Sigmoid colon (tissue), 7 donors: ENCODE results near the gene GCNT2. TPM values are rescaled to one million over a fixed set of nuclear protein-coding genes. Genes with fewer than 3 reads are reported as not detected.

Experiments
- DNase-seq: peaks from one replicate; pipeline ENCODE4 v3.0.0-alpha.2; 2019
- H3K27ac ChIP-seq, 4 donors: fragments of 200-600 bp; sonication (generic); one replicate each; pipeline ENCODE4 v1.5.1; 2016 to 2019; ENCODE audit warnings: mild to moderate bottlenecking in 1 of 4
- H3K27me3 ChIP-seq, 3 donors: fragments of 200-600 bp; sonication (generic); one replicate each; pipeline ENCODE4 v1.5.1; 2019; ENCODE audit warnings: mild to moderate bottlenecking in 1 of 3
- H3K36me3 ChIP-seq, 4 donors: fragments of 200-600 bp; sonication (generic); one replicate each; pipeline ENCODE4 v1.5.1; 2016 to 2019
- H3K4me1 ChIP-seq, 4 donors: fragments of 200-600 bp; sonication (generic); one replicate each; pipeline ENCODE4 v1.5.1; 2017 to 2019
- H3K4me3 ChIP-seq, 4 donors: fragments of 200-600 bp; sonication (generic); one replicate each; pipeline ENCODE4 v1.5.1; 2017 to 2019; ENCODE audit warnings: mild to moderate bottlenecking in 2 of 4, moderate library complexity in 1 of 4
- H3K9me3 ChIP-seq, 4 donors: fragments of 200-600 bp in 3 of 4; sonication (generic) in 3 of 4; one replicate each; pipeline versions ENCODE4 v1.5.1 to v1.6.1; 2013 to 2019
- EP300 ChIP-seq, 4 donors: sonication (generic); formaldehyde crosslinking; IDR thresholded peaks; one replicate each; pipeline ENCODE4 v1.6.1; 2017; ENCODE audit warnings: antibody characterized with exemption in 4 of 4
- POLR2A ChIP-seq, 2 donors: fragments of 450-650 bp; IDR thresholded peaks; one replicate each; pipeline ENCODE4 v1.6.1; 2016; ENCODE audit warnings: antibody characterized with exemption in 2 of 2, mild to moderate bottlenecking in 2 of 2, moderate library complexity in 2 of 2
- POLR2AphosphoS5 ChIP-seq, 4 donors: sonication (generic); formaldehyde crosslinking; IDR thresholded peaks; one replicate each; pipeline ENCODE4 v1.6.1; 2017; ENCODE audit warnings: antibody characterized with exemption in 4 of 4
- WGBS, 2 donors: extraction: QIAGEN DNeasy Blood & Tissue Kit; methylation state at CpG; one replicate each; pipeline ENCODE4 v1.1.7; 2013; 5-methylcytosine and 5-hydroxymethylcytosine counted together
- intact Hi-C: fragments of 100-400 bp; cut with DNase I; formaldehyde crosslinking; loops from one replicate; pipeline ENCODE4 v1.15.1; 2023
- polyA plus RNA-seq, 3 donors: library from polyadenylated mRNA; stranded (reverse); fragments of 200-250 nt; gene quantifications; one replicate each; pipeline ENCODE4 v1.2.3, GENCODE V29; 2013
- total RNA-seq, 4 donors: library from RNA; depleted of rRNA; stranded (reverse); fragments of >200 nt; gene quantifications; one replicate each; pipeline ENCODE4 v1.1.0, GENCODE V29; 2016
- TF ChIP-seq, protein P1 (sequence below), 4 experiments: fragments of 450-650 bp in 3 of 4; fragments of 200-600 bp in 1 of 4; IDR thresholded peaks; one replicate each; pipeline ENCODE4 v1.5.1; 2016 to 2019; ENCODE audit warnings: antibody characterized with exemption in 4 of 4, mild to moderate bottlenecking in 3 of 4, moderate library complexity in 2 of 4
- donor health status: healthy with polysubstance abuse.
- donor health status: Bipolar disorder and iron deficiency.
- donor health status: healthy.

The GCNT2 gene
- total and polyA plus RNA-seq, 7 donors = 2.4 to 26.9 (median 13.2) TPM

DNA sequence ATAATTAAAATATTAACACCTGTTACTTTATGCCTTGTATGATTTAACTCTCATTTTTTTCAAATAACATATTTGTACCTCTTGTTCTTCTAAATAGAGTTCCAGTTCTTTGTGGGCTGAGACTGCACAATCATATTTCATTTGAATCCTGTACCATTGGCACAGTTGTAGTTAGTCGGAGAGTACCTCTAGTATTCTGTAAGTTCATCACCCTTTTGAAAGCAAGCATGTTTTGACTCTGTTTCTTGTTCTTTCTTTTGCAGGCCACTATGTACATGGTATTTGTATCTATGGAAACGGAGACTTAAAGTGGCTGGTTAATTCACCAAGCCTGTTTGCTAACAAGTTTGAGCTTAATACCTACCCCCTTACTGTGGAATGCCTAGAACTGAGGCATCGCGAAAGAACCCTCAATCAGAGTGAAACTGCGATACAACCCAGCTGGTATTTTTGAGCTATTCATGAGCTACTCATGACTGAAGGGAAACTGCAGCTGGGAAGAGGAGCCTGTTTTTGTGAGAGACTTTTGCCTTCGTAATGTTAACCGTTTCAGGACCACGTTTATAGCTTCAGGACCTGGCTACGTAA is 105.1 kb downstream of the GCNT2 start:
- TF ChIP-seq POLR2A (IDR thresholded peaks at IDR 0.05) (no peak), POLR2AphosphoS5 (IDR thresholded peaks at IDR 0.05) (no peak), EP300 (IDR thresholded peaks at IDR 0.05) (no peak)
- TF ChIP-seq, protein P1, sequence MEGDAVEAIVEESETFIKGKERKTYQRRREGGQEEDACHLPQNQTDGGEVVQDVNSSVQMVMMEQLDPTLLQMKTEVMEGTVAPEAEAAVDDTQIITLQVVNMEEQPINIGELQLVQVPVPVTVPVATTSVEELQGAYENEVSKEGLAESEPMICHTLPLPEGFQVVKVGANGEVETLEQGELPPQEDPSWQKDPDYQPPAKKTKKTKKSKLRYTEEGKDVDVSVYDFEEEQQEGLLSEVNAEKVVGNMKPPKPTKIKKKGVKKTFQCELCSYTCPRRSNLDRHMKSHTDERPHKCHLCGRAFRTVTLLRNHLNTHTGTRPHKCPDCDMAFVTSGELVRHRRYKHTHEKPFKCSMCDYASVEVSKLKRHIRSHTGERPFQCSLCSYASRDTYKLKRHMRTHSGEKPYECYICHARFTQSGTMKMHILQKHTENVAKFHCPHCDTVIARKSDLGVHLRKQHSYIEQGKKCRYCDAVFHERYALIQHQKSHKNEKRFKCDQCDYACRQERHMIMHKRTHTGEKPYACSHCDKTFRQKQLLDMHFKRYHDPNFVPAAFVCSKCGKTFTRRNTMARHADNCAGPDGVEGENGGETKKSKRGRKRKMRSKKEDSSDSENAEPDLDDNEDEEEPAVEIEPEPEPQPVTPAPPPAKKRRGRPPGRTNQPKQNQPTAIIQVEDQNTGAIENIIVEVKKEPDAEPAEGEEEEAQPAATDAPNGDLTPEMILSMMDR (IDR thresholded peaks at IDR 0.05) = no peak
- intact Hi-C loops = loop anchor here (5.0 kb wide), 1 partner anchor 66 kb away; the partner anchor contains the start of genes C6orf52 and PAK1IP1
- no peak for DNase-seq
- WGBS, 2 donors = 74 to 89% methylated on average over 9 of the region's 9 CpGs
- Histone ChIP-seq H3K4me3 (no peak overlapping the region), H3K27ac (peak overlapping the region in 2 of 4 donors; percentile 29 to 36), H3K9me3 (no peaks in the 10 kb centered on the region), H3K36me3 (peaks cover 0 to 5% (median 0%) of the 10 kb centered on the region in 4 donors), H3K4me1 (peaks cover 0 to 19% (median 11%) of the 10 kb centered on the region in 4 donors), H3K27me3 (no peaks in the 10 kb centered on the region)

DNA sequence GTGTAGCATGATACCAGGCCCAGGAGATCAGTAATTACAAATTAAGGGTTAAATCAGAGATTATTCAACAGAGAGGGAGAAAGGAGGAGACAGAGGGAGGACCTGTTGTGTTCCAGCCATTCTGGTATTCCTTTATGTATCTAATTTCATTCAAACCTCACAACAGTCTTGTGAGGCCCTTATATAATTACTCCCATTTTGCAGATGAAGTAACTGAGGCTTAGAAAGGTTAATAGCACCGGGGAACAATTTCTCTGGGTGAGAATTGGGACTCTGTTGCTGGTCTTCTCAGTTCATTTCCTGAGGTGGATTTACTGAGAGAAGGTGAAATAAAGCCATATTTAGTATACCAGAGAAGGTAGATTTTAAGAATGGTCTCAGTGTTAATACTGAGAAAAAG is 106.6 kb downstream of the GCNT2 start:
- WGBS, 2 donors = 93 to 94% methylated on average over 1 of the region's 1 CpG
- Histone ChIP-seq H3K36me3 (peaks cover 0 to 5% (median 0%) of the 10 kb centered on the region in 4 donors), H3K27me3 (no peaks in the 10 kb centered on the region), H3K9me3 (no peaks in the 10 kb centered on the region), H3K27ac (peak overlapping the region in 1 of 4 donors; percentile 36), H3K4me3 (no peak overlapping the region), H3K4me1 (peaks cover 0 to 11% (median 5%) of the 10 kb centered on the region in 4 donors)
- no peak for DNase-seq
- TF ChIP-seq, protein P1 (IDR thresholded peaks at IDR 0.05) = no peak
- no peak for TF ChIP-seq POLR2A (IDR thresholded peaks at IDR 0.05)
- intact Hi-C loops = loop anchor here (5.0 kb wide), 1 partner anchor 65 kb away; the partner anchor contains the start of genes C6orf52 and PAK1IP1

DNA sequence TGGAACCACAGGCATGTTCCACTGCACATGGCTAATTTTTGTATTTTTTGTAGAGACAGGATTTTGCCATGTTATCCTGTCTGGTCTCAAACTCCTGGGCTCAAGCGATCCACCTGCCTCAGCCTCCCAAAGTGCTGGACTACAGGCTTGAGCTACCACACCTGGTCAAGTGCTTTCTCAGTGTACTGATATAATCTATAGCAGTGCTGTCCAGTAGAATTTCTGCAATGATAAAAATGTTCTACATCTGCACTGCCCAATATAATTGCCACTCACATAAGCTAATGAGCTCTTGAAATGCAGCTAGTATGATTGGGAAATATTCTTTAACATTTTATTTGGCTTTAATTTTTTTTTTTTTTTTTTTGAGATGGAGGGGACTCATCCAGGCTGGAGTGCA is 109.0 kb downstream of the GCNT2 start:
- intact Hi-C loops = no loop called here
- no peak overlapping the region for H3K4me3 ChIP-seq
- no peak for DNase-seq
- WGBS, 2 donors = 97 to 98% methylated on average over 1 of the region's 1 CpG
- no peaks in the 10 kb centered on the region for H3K27me3 ChIP-seq
- TF ChIP-seq, protein P1 (IDR thresholded peaks at IDR 0.05) = no peak
- TF ChIP-seq EP300 (IDR thresholded peaks at IDR 0.05) (no peak), POLR2A (IDR thresholded peaks at IDR 0.05) (no peak), POLR2AphosphoS5 (IDR thresholded peaks at IDR 0.05) (no peak)
- no peaks in the 10 kb centered on the region for H3K36me3 ChIP-seq
- no peak overlapping the region for H3K27ac ChIP-seq
- H3K4me1 ChIP-seq = peaks cover 0 to 11% (median 5%) of the 10 kb centered on the region in 4 donors
- no peaks in the 10 kb centered on the region for H3K9me3 ChIP-seq

DNA sequence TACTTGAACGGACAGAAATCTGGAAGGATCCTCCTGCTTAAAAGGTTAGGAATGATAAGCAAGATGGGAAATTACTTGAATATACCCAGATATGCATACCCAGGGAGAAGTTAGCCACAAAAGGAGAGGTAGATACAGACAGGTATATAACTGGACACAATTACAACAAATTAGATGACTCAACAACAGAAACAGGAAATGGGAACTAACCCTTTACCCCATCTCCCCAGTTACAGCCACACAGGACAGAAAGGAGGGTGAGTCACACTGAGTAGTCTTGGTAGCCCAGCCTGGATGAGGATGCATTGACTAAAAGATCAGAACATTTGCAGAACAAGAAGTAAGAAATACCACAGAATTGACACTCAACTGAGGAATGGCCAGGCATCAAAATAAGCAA is 112.1 kb downstream of the GCNT2 start:
- no peaks in the 10 kb centered on the region for H3K9me3 ChIP-seq
- DNase-seq = no peak
- no peak overlapping the region for H3K4me3 ChIP-seq
- 82 to 88% methylated on average over 1 of the region's 1 CpG for WGBS, 2 donors
- no peaks in the 10 kb centered on the region for H3K36me3 ChIP-seq
- TF ChIP-seq POLR2A (IDR thresholded peaks at IDR 0.05) = no peak
- no peak for TF ChIP-seq EP300 (IDR thresholded peaks at IDR 0.05)
- no peak for TF ChIP-seq POLR2AphosphoS5 (IDR thresholded peaks at IDR 0.05)
- TF ChIP-seq, protein P1 (IDR thresholded peaks at IDR 0.05) = no peak
- H3K4me1 ChIP-seq = no peaks in the 10 kb centered on the region
- intact Hi-C loops = no loop called here
- H3K27ac ChIP-seq = no peak overlapping the region
- no peaks in the 10 kb centered on the region for H3K27me3 ChIP-seq

DNA sequence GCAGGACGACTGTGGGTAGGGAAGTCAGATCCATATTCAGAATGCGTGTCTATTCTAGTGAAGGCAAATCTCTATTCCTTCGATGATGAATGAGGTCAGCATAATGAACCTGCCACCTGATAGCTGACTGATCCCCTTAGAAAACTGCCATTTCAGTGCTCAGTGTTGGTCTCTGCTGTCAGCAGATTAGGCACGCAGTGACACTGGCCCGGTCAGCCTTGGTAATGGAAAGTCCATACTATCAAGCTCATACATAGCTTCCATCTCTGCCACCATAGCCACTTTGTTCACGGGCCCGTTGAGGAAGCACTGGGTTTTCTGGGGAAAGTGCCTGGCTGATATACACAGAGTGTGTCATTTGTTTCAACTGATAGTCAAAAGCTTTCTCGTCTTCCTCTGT is 119.3 kb downstream of the GCNT2 start:
- intact Hi-C loops = no loop called here
- Histone ChIP-seq H3K36me3 (no peaks in the 10 kb centered on the region), H3K27ac (no peak overlapping the region), H3K4me1 (no peaks in the 10 kb centered on the region), H3K4me3 (no peak overlapping the region), H3K27me3 (no peaks in the 10 kb centered on the region), H3K9me3 (no peaks in the 10 kb centered on the region)
- TF ChIP-seq POLR2AphosphoS5 (IDR thresholded peaks at IDR 0.05) (no peak), EP300 (IDR thresholded peaks at IDR 0.05) (no peak), POLR2A (IDR thresholded peaks at IDR 0.05) (no peak)
- TF ChIP-seq, protein P1 (IDR thresholded peaks at IDR 0.05) = no peak
- WGBS, 2 donors = 96% methylated on average over 8 of the region's 8 CpGs
- no peak for DNase-seq
